Measurements from ENCODE around the gene TMEM165. TPM values are rescaled to one million over a fixed set of nuclear protein-coding genes. Genes with fewer than 3 reads are reported as not detected.

Gene TMEM165
- total and polyA plus RNA-seq, 2 donors (not counting 3 experiments of a cell fraction or from before 2014, with no cell fraction given) = 144 to 177 TPM

DNA sequence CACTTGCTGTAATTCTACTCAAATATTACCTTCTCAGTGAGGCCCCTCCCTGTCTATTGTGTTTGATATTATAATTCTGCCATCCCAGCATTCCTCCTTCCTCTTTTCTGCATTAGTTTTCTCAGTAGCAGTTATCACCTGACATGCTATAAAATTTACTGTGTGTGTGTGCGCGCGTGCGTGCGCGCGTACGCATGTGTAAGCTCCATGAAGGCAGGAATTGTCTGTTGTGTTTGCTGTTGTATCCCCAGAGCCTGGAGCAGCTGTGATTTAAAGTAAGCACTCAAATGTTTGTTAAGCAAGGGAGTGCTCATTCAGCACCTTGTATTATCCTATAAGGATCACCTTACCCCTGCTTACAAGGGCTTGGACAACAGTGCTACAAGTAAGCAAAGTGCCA lies 41.1 kb upstream of the TMEM165 start:
- POLR2A ChIA-PET = no interaction called here

More for the DNA sequence above, 41.1 kb upstream of the TMEM165 start:
- no peak overlapping the region for H3K4me3 ChIP-seq (replicated peaks in 1 of 3; ENCODE audit: insufficient read depth in 1 of 3, low read depth in 1 of 3, low read length in 3 of 3)
- no peak overlapping the region for H3K9ac ChIP-seq (replicated peaks; ENCODE audit: extremely low read depth, insufficient read depth, low read length)
- BruUV-seq (replicated peaks) = no TSS peak
- no peak overlapping the region for H3K27ac ChIP-seq (ENCODE audit: insufficient read depth, low read depth, low read length)
- intact Hi-C loops (cut with micrococcal nuclease) = no loop called here
- H3K4me1 ChIP-seq (ENCODE audit: control insufficient read depth, extremely low read depth, insufficient read depth, low read length) = peaks cover 19% of the 10 kb centered on the region
- H3K4me2 ChIP-seq (ENCODE audit: insufficient read depth, low read length) = no peak overlapping the region
- no peaks in the 10 kb centered on the region for H4K20me1 ChIP-seq (replicated peaks; ENCODE audit: control insufficient read depth, extremely low read depth, insufficient read depth, low read length)
- FAIRE-seq (no peak), DNase-seq (ENCODE audit: low read depth, low spot score) (no peak)
- H3K9me3 ChIP-seq (replicated peaks; ENCODE audit: control insufficient read depth, insufficient read depth, low read length) = no peaks in the 10 kb centered on the region
- H3K27me3 ChIP-seq (ENCODE audit: control insufficient read depth in 2 of 2, insufficient read depth in 2 of 2, low read length in 2 of 2) = no peaks in the 10 kb centered on the region
- no peaks in the 10 kb centered on the region for H3K9me1 ChIP-seq (replicated peaks; ENCODE audit: control insufficient read depth, extremely low read depth, insufficient read depth, low read length)
- CTCF ChIA-PET = interaction anchor here (3.5 kb wide), 1 partner anchor 9 kb away, joined by 12 read pairs; the partner anchor contains the start of gene SRD5A3
- H2AFZ ChIP-seq (ENCODE audit: low read depth, low read length) = no peak overlapping the region
- TF ChIP-seq POLR2A (IDR thresholded peaks at IDR 0.05; ENCODE audit: low read depth, low read length) (no peak), JUN (IDR thresholded peaks at IDR 0.05; ENCODE audit: borderline replicate concordance, insufficient read depth, insufficient read length, low read depth) (no peak), GATA2 (IDR thresholded peaks at IDR 0.05; ENCODE audit: insufficient read depth, insufficient read length, low read depth, low read length) (no peak), FOS (IDR thresholded peaks at IDR 0.05; ENCODE audit: borderline replicate concordance, insufficient read depth, low read length) (no peak), EZH2 (IDR thresholded peaks at IDR 0.05; ENCODE audit: borderline replicate concordance, low read depth, low read length, severe bottlenecking) (no peak), MAX (IDR thresholded peaks at IDR 0.05; ENCODE audit: insufficient read depth, insufficient read length) (no peak), POLR2AphosphoS5 (IDR thresholded peaks at IDR 0.05; ENCODE audit: insufficient read depth, low read depth, low read length) (no peak), MYC (IDR thresholded peaks at IDR 0.05; ENCODE audit: low read depth, low read length) (no peak)
- TF ChIP-seq, protein P1, sequence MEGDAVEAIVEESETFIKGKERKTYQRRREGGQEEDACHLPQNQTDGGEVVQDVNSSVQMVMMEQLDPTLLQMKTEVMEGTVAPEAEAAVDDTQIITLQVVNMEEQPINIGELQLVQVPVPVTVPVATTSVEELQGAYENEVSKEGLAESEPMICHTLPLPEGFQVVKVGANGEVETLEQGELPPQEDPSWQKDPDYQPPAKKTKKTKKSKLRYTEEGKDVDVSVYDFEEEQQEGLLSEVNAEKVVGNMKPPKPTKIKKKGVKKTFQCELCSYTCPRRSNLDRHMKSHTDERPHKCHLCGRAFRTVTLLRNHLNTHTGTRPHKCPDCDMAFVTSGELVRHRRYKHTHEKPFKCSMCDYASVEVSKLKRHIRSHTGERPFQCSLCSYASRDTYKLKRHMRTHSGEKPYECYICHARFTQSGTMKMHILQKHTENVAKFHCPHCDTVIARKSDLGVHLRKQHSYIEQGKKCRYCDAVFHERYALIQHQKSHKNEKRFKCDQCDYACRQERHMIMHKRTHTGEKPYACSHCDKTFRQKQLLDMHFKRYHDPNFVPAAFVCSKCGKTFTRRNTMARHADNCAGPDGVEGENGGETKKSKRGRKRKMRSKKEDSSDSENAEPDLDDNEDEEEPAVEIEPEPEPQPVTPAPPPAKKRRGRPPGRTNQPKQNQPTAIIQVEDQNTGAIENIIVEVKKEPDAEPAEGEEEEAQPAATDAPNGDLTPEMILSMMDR (IDR thresholded peaks at IDR 0.05; ENCODE audit: extremely low read depth in 1 of 2, insufficient read depth in 1 of 2, low read depth in 1 of 2, low read length in 2 of 2) = no peak
- H3K79me2 ChIP-seq (ENCODE audit: control insufficient read depth, insufficient read depth, low read length) = no peaks in the 10 kb centered on the region
- dilution Hi-C loops (cut with MboI; ENCODE audit: extremely low pct_ligation_motif_present, low sequenced_read_pairs) = no loop called here
- no peaks in the 10 kb centered on the region for H3K36me3 ChIP-seq (ENCODE audit: control insufficient read depth in 2 of 2, extremely low read depth in 1 of 2, insufficient read depth in 2 of 2, low read length in 2 of 2)

Measured in endothelial cell of umbilical vein (primary cell).